ENCODE data around the gene SMARCC1. TPM values are rescaled to one million over a fixed set of nuclear protein-coding genes. Genes with fewer than 3 reads are reported as not detected.
"Not testable (repeated sequence)": the region's sequence is repeated elsewhere in the genome, so short reads cannot be mapped to it uniquely, and the experiment has no call there.

The SMARCC1 gene
- total RNA-seq, 1 donor from 2014 or later = 63.1 TPM

DNA sequence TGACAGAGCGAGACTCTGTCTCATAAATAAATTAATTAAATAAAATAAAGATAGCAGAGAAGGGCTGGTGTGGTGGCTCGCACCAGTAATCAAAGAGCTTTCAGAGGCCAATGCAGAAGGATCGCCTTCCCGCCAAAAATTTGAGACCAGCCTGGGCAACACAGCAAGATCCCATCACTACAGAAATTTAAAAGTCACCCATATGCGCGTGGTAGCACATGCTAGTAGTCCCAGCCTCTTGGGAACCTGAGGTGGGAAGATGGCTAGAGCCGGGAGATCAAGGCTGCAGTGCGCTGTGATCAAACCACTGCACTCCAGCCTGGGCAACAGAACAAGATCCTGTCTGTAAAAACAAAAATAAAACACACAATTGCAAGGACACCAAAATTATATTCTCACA is 9.6 kb downstream of the SMARCC1 start:
- no peak for DNase-seq (ENCODE audit: extremely low read depth, low read depth, low spot score)

DNA sequence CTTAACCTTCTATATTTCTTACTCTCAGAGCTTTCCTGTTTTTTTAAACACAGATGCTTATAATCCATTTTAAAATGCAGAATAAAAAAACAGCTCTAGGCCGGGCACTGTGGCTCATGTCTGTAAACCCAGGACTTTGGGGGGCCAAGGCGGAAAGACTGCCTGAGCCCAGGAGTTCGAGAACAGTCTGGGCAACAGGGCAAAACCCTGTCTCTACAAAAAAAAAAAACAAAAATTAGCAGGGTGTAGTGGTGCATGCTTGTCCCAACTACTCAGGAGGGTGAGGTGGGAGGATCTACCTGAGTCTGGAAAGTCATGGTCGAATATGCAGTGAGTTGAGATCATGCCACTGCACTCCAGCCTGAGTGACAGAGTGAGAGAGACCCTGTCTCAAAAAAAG is 15.5 kb downstream of the SMARCC1 start:
- DNase-seq (ENCODE audit: extremely low read depth, low read depth, low spot score) = no peak

GRCh38 chr3:47762233-47762632 is 19.5 kb downstream of the SMARCC1 start:
- no peak for DNase-seq (ENCODE audit: extremely low read depth, low read depth, low spot score)

DNA sequence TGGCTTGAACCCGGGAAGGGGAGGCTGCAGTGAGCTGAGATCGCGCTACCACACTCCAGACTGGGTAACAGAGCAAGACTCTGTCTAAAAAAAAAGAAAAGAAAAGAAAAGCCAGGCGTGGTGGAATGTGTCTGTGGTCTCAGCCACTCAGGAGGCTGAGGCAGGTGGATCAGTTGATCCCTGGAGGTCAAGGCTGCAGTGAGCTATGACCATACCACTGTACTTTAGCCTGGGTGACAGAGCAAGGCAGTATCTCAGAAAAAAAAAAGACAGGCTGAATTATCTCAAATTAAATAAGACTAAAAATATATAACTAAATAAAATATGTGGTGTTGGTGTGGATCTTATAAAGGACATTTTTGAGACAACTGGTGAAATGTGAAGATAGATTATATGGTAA is 20.6 kb downstream of the SMARCC1 start:
- DNase-seq (ENCODE audit: extremely low read depth, low read depth, low spot score) = no peak

- DNase-seq (ENCODE audit: extremely low read depth, low read depth, low spot score) = not testable (repeated sequence)
Measured at GRCh38 chr3:47760207-47760606, 21.5 kb downstream of the SMARCC1 start.

DNA sequence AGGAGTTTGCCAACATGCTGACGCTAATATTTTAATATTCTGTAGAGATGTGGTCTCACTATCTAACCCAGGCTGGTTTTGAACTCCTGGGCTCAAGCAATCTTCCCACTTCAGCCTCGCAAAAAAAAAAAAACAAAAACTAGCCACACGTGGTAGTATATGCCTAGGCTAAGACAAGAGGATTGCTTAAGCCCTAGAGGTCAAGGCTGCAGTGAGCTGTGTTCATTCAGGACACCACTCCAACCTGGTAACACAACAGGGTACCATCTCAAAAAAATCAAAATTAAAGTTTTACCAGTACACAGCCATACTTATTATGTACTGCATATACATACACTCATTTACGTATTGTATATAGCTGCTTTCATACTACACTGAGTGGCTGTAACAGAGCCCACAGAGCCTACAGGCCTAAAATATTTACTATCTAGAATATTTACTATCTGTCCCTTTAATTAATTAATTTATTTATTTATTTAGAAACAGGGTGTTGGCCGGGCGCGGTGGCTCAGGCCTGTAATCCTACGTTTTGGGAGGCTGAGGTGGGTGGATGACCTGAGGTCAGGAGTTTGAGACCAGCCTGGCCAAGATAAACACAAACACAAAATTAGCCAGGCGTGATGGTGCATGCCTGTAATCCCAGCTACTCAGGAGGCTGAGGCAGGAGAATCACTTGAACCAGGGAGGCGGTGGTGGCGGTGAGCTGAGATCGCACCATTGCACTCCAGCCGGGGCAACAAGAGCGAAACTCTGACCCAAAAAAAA is 23.2 kb downstream of the SMARCC1 start:
- DNase-seq (ENCODE audit: extremely low read depth, low read depth, low spot score) = no peak

DNA sequence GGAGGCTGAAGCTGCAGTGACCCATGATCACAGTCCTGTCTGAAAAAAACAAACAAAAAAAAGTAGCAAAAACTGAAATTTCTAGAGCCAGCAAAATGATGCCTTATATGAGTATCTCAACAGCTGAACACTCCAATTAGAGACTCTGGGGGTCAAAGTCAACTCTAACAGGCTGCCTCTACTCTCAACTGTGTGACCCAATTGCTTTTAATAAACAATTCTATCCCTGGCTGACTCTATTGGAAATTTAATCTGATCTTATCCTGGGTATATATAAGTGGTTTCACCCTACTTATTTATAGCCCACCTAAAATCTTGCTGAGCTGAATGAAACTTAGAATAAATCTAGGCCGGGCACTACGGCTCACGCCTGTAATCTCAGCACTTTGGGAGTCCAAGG is 29.0 kb downstream of the SMARCC1 start:
- DNase-seq (ENCODE audit: extremely low read depth, low read depth, low spot score) = no peak

GRCh38 chr3:47750811-47751354 is 30.8 kb downstream of the SMARCC1 start:
- DNase-seq (ENCODE audit: extremely low read depth, low read depth, low spot score) = not testable (repeated sequence)

- DNase-seq (ENCODE audit: extremely low read depth, low read depth, low spot score) = no peak
Measured at GRCh38 chr3:47747558-47747957, 34.1 kb downstream of the SMARCC1 start.

DNA sequence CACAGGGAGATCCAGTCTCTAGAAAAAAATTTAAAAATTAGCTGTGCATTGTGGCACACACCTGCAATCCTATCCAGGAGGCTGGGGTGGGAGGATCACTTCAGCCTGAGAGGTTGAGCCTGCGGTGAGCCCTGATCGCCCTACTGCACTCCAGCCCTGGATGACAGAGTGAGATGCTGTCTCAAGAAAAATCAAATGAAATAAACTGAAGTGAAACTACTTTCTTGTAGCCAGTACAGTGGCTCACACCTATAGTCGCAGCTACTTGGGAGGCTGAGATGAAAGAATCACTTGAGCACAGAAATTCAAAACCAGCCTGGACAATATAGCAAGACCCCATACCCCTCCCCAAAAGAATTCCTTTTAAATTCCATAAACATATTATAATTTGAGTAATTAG is 35.4 kb downstream of the SMARCC1 start:
- DNase-seq (ENCODE audit: extremely low read depth, low read depth, low spot score) = no peak

GRCh38 chr3:47743855-47744254 is 37.8 kb downstream of the SMARCC1 start:
- DNase-seq (ENCODE audit: extremely low read depth, low read depth, low spot score) = no peak

- DNase-seq (ENCODE audit: extremely low read depth, low read depth, low spot score) = not testable (repeated sequence)
Measured at GRCh38 chr3:47743352-47743751, 38.3 kb downstream of the SMARCC1 start.

- no peak for DNase-seq (ENCODE audit: extremely low read depth, low read depth, low spot score)
Measured at GRCh38 chr3:47741925-47742324, 39.8 kb downstream of the SMARCC1 start.

- no peak for DNase-seq (ENCODE audit: extremely low read depth, low read depth, low spot score)
Measured at GRCh38 chr3:47732143-47732542, 49.5 kb downstream of the SMARCC1 start.

GRCh38 chr3:47731061-47731460 is 50.6 kb downstream of the SMARCC1 start:
- DNase-seq (ENCODE audit: extremely low read depth, low read depth, low spot score) = no peak

DNA sequence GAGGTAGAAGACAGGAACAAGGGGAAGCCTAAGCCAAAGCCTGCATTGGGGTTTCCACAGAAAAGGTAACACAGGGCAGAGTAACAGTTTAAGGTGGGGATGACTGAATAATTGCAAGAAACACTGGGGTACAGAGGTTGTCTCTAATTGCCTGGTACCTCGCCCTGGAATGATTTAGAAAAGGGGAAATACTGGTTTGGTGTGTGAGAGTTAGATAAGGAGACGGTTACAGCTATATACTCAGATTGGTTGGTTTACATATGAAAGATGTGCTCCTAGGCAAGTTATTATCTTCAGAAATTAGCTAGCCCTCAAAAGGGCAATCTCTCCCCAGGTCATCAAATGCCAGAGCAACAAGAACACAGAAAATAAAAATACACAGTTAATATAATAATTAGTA is 58.8 kb downstream of the SMARCC1 start:
- DNase-seq (ENCODE audit: extremely low read depth, low read depth, low spot score) = no peak

DNA sequence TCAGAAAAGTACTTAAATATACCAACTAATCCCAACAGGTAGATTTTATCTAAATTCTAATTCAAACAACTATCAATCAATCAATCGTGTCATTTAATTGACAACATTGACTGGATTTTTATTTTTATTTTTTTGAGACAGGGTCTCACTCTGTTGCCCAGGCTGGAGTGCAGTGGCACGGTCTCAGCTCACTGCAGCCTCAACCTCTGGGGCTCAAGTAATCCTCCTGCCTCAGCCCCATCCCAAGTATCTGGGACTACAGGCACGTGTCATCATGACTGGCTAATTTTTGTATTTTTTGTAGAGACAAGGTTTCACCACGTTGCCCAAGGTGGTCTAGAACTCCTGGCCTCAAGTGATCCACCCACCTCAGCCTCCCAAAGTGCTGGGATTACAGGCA is 64.2 kb downstream of the SMARCC1 start:
- not testable (repeated sequence) for DNase-seq (ENCODE audit: extremely low read depth, low read depth, low spot score)

GRCh38 chr3:47716656-47717055 is 65.0 kb downstream of the SMARCC1 start:
- DNase-seq (ENCODE audit: extremely low read depth, low read depth, low spot score) = no peak

DNA sequence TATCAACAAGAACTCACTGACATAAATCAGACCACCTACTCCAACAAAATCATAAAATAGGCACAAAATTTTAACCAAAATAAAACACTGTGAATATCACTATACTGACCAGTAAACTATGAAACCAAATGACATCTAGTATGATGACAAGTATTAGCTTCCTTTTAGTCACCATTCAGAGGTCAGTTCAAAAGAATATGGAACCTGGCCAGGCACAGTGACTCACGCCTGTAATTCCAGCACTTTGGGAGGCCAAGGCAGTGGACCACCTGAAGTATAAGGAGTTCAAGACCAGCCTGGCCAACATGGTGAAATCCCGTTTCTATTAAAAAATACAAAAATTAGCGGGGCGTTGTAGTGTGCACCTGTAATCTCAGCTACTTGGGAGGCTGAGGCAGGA is 65.8 kb downstream of the SMARCC1 start:
- no peak for DNase-seq (ENCODE audit: extremely low read depth, low read depth, low spot score)

GRCh38 chr3:47714606-47715005 is 67.1 kb downstream of the SMARCC1 start:
- DNase-seq (ENCODE audit: extremely low read depth, low read depth, low spot score) = no peak

DNA sequence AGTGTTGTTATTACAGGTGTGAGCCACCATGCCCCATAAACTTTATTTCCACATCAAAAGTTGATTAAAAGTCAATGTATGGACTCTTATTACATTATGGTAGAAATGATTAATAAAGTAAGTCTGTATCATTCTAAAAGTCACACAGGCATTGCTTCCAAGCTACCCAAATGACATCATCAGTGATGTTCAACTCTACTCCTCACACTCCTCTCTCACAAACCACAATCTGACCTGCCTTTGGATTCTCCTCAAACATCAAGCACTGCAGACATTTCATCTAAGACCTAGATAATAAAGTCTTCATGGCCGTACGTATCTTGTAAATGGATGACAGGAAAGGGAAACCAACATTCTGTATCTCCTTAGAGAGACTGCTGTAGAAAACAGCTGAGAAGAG is 68.0 kb downstream of the SMARCC1 start:
- DNase-seq (ENCODE audit: extremely low read depth, low read depth, low spot score) = no peak

DNA sequence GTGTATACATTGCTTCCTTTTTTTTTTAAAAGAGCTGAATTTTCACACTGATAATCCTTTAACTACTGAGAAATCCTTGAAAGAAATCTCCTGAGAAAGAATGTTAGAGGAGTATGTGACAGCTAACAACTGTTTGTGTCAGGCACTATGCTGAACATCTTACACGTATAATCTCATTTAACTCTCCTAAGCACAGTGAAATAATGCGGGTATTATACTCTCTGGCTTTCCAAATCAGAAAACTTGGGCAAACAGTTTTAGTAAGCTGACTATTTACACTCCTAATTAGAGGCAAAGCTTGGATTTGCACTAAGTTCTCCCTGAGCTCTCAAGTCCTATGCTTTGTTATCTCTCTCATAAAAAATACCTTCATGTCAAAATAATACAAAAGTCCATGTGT is 69.3 kb downstream of the SMARCC1 start:
- no peak for DNase-seq (ENCODE audit: extremely low read depth, low read depth, low spot score)

DNA sequence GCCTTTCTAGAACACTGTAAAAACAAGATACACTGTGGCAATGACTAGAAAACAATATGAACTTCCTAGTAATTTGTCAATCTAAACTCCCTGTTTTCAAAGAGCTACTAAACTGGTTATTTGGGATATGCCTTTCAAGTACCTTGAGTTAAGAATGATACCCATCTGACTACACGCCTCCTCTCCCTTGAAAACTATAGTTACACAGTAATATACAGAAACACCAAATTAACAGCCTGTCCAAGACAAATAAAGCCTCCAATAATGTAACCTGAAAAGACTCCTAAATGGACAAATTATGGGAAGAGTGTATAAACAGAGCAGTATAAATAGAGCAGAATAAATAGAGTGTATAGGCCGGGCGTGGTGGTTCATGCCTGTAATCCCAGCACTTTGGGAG is 70.1 kb downstream of the SMARCC1 start:
- no peak for DNase-seq (ENCODE audit: extremely low read depth, low read depth, low spot score)

Measured in glomerular endothelial cell (primary cell).